GM12878 (cell line): Measurements from ENCODE around the gene AP1G2. TPM values are rescaled to one million over a fixed set of nuclear protein-coding genes. Genes with fewer than 3 reads are reported as not detected.

Experiments
- ATAC-seq: fragments of 200-7000 bp; cut with Tn5 transposase; 3 replicates; pipeline ENCODE4 v1.9.1; 2020; ENCODE audit warnings: mild to moderate bottlenecking, moderate library complexity
- BruUV-seq: library from RNA; stranded (reverse); fragments of 400-500 nt; replicated peaks from 2 replicates; lab custom pipeline; 2021; lab: Mats Ljungman, UMichigan
- CTCF ChIA-PET: fragments of 300-600 bp; sonication (Branson Sonifier 250); formaldehyde crosslinking; extraction: SDS; loops from one replicate; lab custom pipeline; 2021; ENCODE audit warnings: inconsistent platforms; lab: Yijun Ruan, JAX
- POLR2A ChIA-PET: fragments of 350-600 bp; formaldehyde crosslinking; extraction: SDS; loops from one replicate; lab custom pipeline; 2021; ENCODE audit warnings: inconsistent platforms; lab: Charles Lee
- RAD21 ChIA-PET: fragments of 300-600 bp; sonication (Branson Sonifier 250); formaldehyde crosslinking; loops from one replicate; lab custom pipeline; 2023; ENCODE audit warnings: antibody characterized with exemption; ENCODE audit not compliant: unreplicated experiment; lab: Charles Lee
- SMC1A ChIA-PET: fragments of 300-600 bp; sonication (Branson Sonifier 250); formaldehyde crosslinking; loops from one replicate; lab custom pipeline; 2023; ENCODE audit not compliant: unreplicated experiment, uncharacterized antibody; lab: Charles Lee
- DNase-seq: peaks from one replicate; pipeline ENCODE4 v3.0.0-alpha.2; 2011; ENCODE audit warnings: low read depth, low spot score
- FAIRE-seq: peaks from 3 replicates; lab custom pipeline; 2011; peaks lifted over from hg19 to GRCh38; lab: Jason Lieb, UNC
- H2AFZ ChIP-seq: 2 replicates; pipeline ENCODE4 v1.6.0; 2011; ENCODE audit warnings: low read depth, low read length, control low read depth; ENCODE audit not compliant: control insufficient read depth
- H3K27ac ChIP-seq: 2 replicates; pipeline ENCODE4 v1.5.1; 2011; ENCODE audit warnings: control low read depth; ENCODE audit not compliant: control insufficient read depth, insufficient read depth
- H3K27me3 ChIP-seq, 2 experiments: replicated peaks in 1 of 2; 2 replicates each; pipeline versions ENCODE4 v1.6.0 to v1.6.1; 2011; ENCODE audit warnings: low read length in 1 of 2; ENCODE audit not compliant: control insufficient read depth in 2 of 2, insufficient read depth in 2 of 2
- H3K36me3 ChIP-seq, 2 experiments: 2 replicates each; pipeline ENCODE4 v1.5.1; 2011; ENCODE audit warnings: low read length in 1 of 2; ENCODE audit not compliant: control insufficient read depth in 2 of 2, insufficient read depth in 2 of 2
- H3K4me1 ChIP-seq: 2 replicates; pipeline ENCODE4 v1.6.1; 2011; ENCODE audit warnings: mild to moderate bottlenecking, low read length, moderate library complexity, mixed read lengths; ENCODE audit not compliant: control insufficient read depth, insufficient read depth
- H3K4me2 ChIP-seq: 2 replicates; pipeline ENCODE4 v1.6.0; 2011; ENCODE audit warnings: control low read depth; ENCODE audit not compliant: control insufficient read depth, insufficient read depth
- H3K4me3 ChIP-seq: fragments of 200-600 bp; sonication (generic); 2 replicates; pipeline ENCODE4 v1.5.1; 2016
- H3K79me2 ChIP-seq: 2 replicates; pipeline ENCODE4 v1.6.0; 2011; ENCODE audit warnings: low read length; ENCODE audit not compliant: control insufficient read depth, insufficient read depth
- H3K9ac ChIP-seq: 2 replicates; pipeline ENCODE4 v1.8.0; 2011; ENCODE audit warnings: low read length, control low read depth, mixed read lengths; ENCODE audit not compliant: control insufficient read depth, insufficient read depth
- H3K9me3 ChIP-seq: replicated peaks from 3 replicates; pipeline ENCODE4 v1.5.1; 2011; ENCODE audit warnings: mild to moderate bottlenecking, low read length; ENCODE audit not compliant: control insufficient read depth, insufficient read depth
- H4K20me1 ChIP-seq: 2 replicates; pipeline ENCODE4 v1.6.0; 2011; ENCODE audit not compliant: control insufficient read depth, insufficient read depth
- BACH1 ChIP-seq: fragments of 450-650 bp; IDR thresholded peaks from 2 replicates; pipeline ENCODE4 v1.6.1; 2017; ENCODE audit warnings: mild to moderate bottlenecking, borderline replicate concordance
- BCL11A ChIP-seq: IDR thresholded peaks from 2 replicates; pipeline ENCODE4 v1.6.1; 2011; ENCODE audit warnings: low read depth, low read length
- BHLHE40 ChIP-seq, 2 experiments: fragments of 450-650 bp in 1 of 2; IDR thresholded peaks; 2 replicates each; pipeline ENCODE4 v1.6.1; 2011 to 2017; ENCODE audit warnings: low read depth in 2 of 2, borderline replicate concordance in 1 of 2, improper control_type of control experiment in 1 of 2, low read length in 1 of 2, mild to moderate bottlenecking in 1 of 2
- CBFB ChIP-seq: IDR thresholded peaks from 2 replicates; pipeline ENCODE4 v1.6.1; 2016; ENCODE audit warnings: antibody characterized with exemption, low read depth
- CREM ChIP-seq: IDR thresholded peaks from 2 replicates; pipeline ENCODE4 v1.6.1; 2014; ENCODE audit warnings: antibody characterized with exemption, low read depth
- E2F4 ChIP-seq: IDR thresholded peaks from 2 replicates; pipeline ENCODE4 v1.6.1; 2012; ENCODE audit warnings: low read depth, low read length, improper control_type of control experiment
- FOXM1 ChIP-seq: IDR thresholded peaks from 2 replicates; pipeline ENCODE4 v1.6.1; 2012; ENCODE audit warnings: low read depth, mild to moderate bottlenecking, inconsistent platforms, low read length, moderate library complexity
- GATAD2B ChIP-seq: fragments of 450-650 bp; conservative IDR thresholded peaks from 2 replicates; pipeline ENCODE4 v1.6.1; 2017; ENCODE audit warnings: low read depth, mild to moderate bottlenecking, moderate library complexity
- IRF3 ChIP-seq: fragments of 450-650 bp; IDR thresholded peaks from 2 replicates; pipeline ENCODE4 v1.6.1; 2014; ENCODE audit warnings: mild to moderate bottlenecking
- RCOR1 ChIP-seq: conservative IDR thresholded peaks from 2 replicates; pipeline ENCODE4 v1.6.1; 2012; ENCODE audit warnings: low read depth, low read length, improper control_type of control experiment
- STAT1 ChIP-seq: fragments of 450-650 bp; conservative IDR thresholded peaks from 2 replicates; pipeline ENCODE4 v1.6.1; 2014; ENCODE audit warnings: antibody characterized with exemption, mild to moderate bottlenecking
- TARDBP ChIP-seq: IDR thresholded peaks from 2 replicates; pipeline ENCODE4 v1.6.1; 2016; ENCODE audit warnings: borderline replicate concordance
- WRNIP1 ChIP-seq: IDR thresholded peaks from 2 replicates; pipeline ENCODE4 v1.6.1; 2011; ENCODE audit warnings: low read depth, low read length, improper control_type of control experiment, borderline replicate concordance
- ZBTB40 ChIP-seq: fragments of 450-650 bp; IDR thresholded peaks from 2 replicates; pipeline ENCODE4 v1.6.1; 2016; ENCODE audit warnings: mild to moderate bottlenecking, moderate library complexity, borderline replicate concordance
- in situ Hi-C: fragments of 300-500 bp; cut with MboI; formaldehyde crosslinking; loops from 9 replicates; pipeline ENCODE4 v1.14.3; 2018; ENCODE audit warnings: mixed read lengths
- intact Hi-C: fragments of 100-400 bp; cut with micrococcal nuclease; formaldehyde crosslinking; loops from one replicate; pipeline ENCODE4 v1.14.2; 2022; ENCODE audit not compliant: unreplicated experiment
- polyA plus RNA-seq, 11 experiments: library from polyadenylated mRNA; depleted of rRNA in 4 of 11; unstranded in 6 of 11; stranded (reverse) in 5 of 11; fragments of >200 nt; fragmentation: Nextera tagmentation in 4 of 11; fragmentation: Illumina TruSeq in 1 of 11; extraction: Ambion mirVana in 4 of 11; extraction: Trizol in 1 of 11; gene quantifications; 1 replicate in 1 of 11; 2 replicates in 10 of 11; pipeline versions ENCODE4 v1.2.1 to v1.2.3, GENCODE V29; 2011 to 2016; ENCODE audit warnings: inconsistent platforms in 2 of 11, missing spikeins in 2 of 11, low read depth in 1 of 11
- total RNA-seq, 4 experiments: library from RNA; depleted of rRNA in 3 of 4; stranded (reverse); fragments of >200 nt in 3 of 4; fragmentation: Illumina TruSeq in 1 of 4; extraction: Trizol in 1 of 4; gene quantifications; 2 replicates each; pipeline versions ENCODE4 v1.2.1 to v1.2.3, GENCODE V29; 2013 to 2021

The AP1G2 gene
- total and polyA plus RNA-seq, 10 of the 15 experiments (the other 5 are each of a cell fraction or from before 2014, with no cell fraction given), result 41.5 to 146 (median 103) TPM

- TF ChIP-seq E2F4, result no peak
- no peak; the same call in 1 of the 2 replicates for TF ChIP-seq CBFB
- peak; percentile 31; the same call in 1 of the 2 replicates for TF ChIP-seq BCL11A
These were observed 34.2 kb upstream of the AP1G2 start (continued) for GRCh38 chr14:23601845-23602180.

- ChIA-PET SMC1A (interaction anchor here (0.6 to 1.5 kb wide), 4 partner anchors 13 to 199 kb away, joined by 3 to 5 read pairs (median 4); no protein-coding TSS in a partner anchor), RAD21 (no interaction called here), CTCF (interaction anchor here (1.9 to 3.3 kb wide), 2 partner anchors 11 to 31 kb away, joined by 7 to 18 read pairs; no protein-coding TSS in a partner anchor), POLR2A (no interaction called here)
- no TSS peak for BruUV-seq
- peaks cover 45% of the 10 kb centered on the region for H3K4me1 ChIP-seq
- H3K79me2 ChIP-seq, result no peaks in the 10 kb centered on the region
- intact Hi-C loops, result no loop called here
- DNase-seq, result no peak
- no peak for FAIRE-seq
- in situ Hi-C loops, result no loop called here
- H3K27ac ChIP-seq, result no peak overlapping the region
- ATAC-seq, result no peak
- H3K9me3 ChIP-seq, result no peaks in the 10 kb centered on the region; the same call in 2 of the 3 replicates
- no peaks in the 10 kb centered on the region for H3K27me3 ChIP-seq
- H4K20me1 ChIP-seq, result no peaks in the 10 kb centered on the region
- H2AFZ ChIP-seq, result peak overlapping the region; percentile 56; the same call in 1 of the 2 replicates
- no peak overlapping the region for H3K4me2 ChIP-seq
- H3K9ac ChIP-seq, result no peak overlapping the region
- H3K36me3 ChIP-seq, result no peaks in the 10 kb centered on the region
- TF ChIP-seq CREM (no peak), WRNIP1 (no peak), GATAD2B (no peak), BHLHE40 (IDR thresholded peaks at IDR 0.05; ENCODE audit: borderline replicate concordance in 1 of 2, low read depth in 2 of 2, low read length in 1 of 2) (no peak), STAT1 (no peak), FOXM1 (no peak), ZBTB40 (no peak), IRF3 (no peak), BACH1 (no peak), RCOR1 (no peak), TARDBP (no peak)
- H3K4me3 ChIP-seq, result no peak overlapping the region
These were observed 33.8 kb upstream of the AP1G2 start for GRCh38 chr14:23601424-23601823.
